Cortex of kidney (tissue), 1 donor: ENCODE results near the gene PPP1R7.

Experiments
- DNase-seq: peaks from one replicate; lab custom pipeline; 2025; lab: John Stamatoyannopoulos, UW

PPP1R7 gene

DNA sequence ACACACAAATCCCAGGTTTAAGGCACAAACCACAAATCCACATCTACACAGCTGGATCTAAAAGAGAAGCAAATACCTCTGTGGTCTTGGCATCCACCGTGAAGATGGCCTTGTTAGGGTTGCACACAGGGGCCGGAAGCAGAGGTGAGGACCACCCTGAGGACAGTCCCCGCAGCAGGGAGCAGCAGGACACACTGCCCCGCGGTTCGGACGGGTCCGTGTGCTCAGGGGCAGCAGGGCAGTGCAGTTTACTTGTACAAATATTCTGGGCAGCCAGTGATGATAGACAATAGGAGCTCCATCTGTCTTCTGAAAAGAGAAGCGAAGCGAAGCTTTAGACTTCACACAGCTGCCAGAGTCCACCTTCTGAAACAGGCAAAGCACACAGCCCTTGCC lies 9.8 kb upstream of the PPP1R7 start:
- DNase-seq = no peak

DNA sequence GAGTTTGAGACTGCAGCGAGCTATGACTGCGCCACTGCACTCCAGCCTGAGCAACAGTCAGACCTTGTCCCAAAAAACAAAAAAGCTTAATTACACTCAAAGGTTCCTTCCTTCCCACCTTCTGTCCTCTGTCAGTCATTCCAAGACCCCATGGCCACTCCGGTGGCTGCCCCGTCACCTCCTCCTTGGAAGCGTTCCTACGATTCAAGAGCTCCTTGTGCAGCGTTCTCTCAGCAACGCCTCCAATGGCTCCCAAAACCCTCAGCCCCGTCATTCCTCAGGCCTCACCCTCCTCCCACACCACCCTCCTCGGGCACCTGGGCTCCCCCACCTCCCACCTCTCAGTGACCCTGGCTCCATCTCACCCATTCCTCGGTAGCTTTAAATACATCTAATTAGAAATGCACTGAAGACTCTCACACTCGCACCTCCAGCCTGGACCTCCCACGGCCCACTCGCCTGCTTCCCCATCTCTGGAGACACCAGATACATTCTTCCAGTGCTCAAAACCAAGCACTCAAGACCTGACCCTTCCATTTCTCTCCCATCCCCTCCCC lies 9.0 kb upstream of the PPP1R7 start:
- no peak for DNase-seq

DNA sequence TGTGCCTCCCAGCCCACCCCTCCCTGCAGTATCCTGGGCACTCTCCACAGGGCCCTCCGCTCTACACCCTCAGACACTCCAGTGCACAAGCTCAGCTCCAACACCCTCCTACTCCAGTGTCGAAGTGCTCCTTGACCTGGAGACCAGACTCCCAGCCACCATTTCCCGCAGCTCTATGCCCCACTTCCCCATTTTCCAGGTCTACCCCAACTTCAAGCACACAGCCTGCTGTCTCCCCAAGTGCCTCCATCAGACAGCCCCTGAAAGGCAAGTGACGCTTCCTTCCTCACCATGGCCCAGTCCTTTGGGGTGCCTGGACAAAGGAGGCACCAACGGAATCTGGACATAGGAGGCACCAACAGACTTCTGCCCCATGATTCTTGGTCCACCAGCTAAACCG lies 8.2 kb upstream of the PPP1R7 start:
- no peak for DNase-seq

DNA sequence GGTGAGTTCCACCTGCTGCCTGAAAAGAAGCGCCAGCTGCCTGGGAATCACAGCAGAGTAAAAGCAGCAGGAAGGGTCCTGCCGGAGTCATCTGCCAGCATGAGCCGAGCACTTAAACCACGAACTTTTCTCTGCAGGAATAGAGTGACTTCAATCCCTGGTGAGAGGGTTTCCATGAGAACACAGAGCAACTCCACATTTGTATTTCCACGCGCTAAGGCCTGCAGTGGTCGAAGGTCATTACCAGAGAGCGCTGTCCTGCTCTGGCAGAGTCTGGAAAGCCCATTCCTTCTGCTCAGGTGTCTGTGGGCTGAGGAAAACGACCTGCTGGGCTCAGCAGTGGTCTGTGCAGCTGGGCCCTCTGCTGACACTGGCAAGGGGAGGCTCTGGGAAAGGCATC lies 7.7 kb upstream of the PPP1R7 start:
- DNase-seq = no peak

DNA sequence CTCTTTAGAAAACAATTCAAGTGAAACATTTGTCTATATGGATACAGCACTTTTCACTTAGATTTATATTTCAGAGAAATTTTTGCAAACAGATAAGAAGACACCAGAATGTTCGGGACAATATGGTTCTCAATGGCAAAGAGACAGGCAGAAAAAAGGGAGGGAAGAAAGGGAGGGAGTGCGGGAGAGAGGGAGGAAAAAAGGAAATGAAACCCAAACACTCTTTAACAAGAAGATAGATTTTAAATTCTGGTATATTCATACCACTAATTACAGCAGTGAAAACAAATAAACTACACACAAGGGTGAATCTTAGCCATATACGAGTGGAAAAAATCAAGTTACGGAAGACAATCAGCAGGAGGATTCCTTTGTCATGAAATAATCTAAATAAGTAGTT lies 4.0 kb upstream of the PPP1R7 start:
- DNase-seq = no peak

DNA sequence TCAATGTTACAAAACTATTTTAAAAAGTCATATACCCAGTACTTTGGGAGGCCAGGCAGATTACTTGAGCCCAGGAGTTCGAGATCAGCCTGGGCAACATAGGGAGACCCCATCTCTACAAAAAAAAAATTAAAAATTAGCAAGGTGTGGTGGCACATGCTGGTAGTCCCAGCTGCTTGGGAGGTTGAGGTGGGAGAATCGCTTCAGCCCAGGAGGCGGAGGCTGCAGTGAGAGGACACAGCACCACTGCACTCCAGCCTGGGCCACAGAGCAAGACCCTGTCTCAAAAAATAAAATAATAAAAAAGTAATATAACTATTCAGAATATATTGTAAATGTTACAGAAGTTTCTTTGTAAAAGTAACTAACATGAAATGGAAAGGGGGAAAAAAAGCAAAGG lies 2.9 kb upstream of the PPP1R7 start:
- DNase-seq = no peak

DNA sequence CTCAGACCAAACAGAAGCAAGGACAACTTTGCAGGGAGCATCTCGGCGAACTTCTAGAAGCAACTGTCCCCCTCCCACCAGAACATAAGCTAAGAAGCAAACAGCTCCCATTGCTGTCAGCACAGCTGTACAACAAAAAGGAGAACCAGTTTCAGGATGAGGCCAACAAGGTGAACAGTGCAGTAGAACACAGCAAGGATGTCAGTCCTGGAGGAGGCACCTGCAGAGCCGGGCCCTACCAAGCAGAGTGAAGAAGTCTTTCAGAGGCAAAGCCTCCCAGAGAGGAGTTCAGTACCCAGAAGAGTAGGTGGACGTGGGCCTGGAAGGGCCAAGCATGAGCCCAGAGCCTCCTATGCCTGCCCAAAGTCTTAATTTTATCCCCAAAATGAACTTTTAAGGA lies 2.0 kb upstream of the PPP1R7 start:
- no peak for DNase-seq

DNA sequence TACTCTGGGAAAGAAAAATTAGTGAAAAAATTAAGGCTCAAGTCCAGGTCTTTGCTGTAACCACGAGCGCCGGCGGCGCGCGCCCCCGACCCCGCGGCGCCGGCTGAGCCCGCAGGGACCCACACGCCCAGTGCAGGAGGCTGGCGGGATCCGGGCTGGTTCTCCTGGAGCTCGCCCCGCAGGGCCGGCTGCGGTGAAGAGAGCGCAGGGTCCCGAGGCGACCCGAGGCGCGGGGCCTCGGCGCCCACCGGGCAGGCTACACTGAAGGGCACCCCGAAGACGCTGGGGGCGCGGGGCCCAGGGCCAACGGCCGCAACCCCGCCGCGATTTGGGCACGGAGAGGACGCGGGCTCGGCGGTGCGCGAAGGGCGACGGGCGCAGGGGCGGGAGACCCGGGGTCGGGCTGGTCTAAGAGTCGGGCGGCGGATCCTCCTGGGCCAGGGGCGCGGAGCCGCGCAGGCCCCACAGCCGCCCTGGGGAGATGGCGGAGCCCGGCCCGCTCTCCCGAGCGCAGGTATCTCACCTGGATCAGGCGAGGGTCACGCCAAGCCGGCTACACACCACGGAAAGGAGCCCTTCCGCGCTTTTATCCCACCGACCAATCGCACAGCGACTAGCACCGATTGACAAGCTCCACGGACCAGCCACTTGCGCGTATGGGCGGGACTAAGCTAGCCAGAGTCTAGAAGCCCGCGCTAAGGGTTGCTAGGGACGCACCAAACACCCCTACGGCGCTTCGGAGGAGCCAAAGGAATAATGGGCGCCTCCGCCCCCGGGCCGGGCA lies 1.2 kb upstream of the PPP1R7 start, which contains the start of gene PASK:
TSS of gene PASK (minus strand) at position 582 of the 784 bp plus-strand sequence. CDS start 6,440 bp downstream, outside the sequence.
- no peak for DNase-seq

DNA sequence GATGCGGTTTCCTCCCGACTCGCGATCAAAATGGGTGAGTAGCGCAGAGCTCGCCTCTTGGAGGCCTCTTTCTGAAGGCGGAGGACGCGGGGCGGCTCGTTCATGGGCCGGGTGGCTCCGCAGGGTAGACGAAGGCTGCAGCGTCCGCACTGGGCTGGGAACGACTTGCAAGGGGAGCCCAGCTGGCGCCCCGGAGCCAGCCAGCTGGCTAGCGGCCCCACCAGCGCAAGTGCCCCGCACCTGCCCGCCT lies 667 bp upstream of the PPP1R7 start:
- peak; percentile 61 for DNase-seq

DNA sequence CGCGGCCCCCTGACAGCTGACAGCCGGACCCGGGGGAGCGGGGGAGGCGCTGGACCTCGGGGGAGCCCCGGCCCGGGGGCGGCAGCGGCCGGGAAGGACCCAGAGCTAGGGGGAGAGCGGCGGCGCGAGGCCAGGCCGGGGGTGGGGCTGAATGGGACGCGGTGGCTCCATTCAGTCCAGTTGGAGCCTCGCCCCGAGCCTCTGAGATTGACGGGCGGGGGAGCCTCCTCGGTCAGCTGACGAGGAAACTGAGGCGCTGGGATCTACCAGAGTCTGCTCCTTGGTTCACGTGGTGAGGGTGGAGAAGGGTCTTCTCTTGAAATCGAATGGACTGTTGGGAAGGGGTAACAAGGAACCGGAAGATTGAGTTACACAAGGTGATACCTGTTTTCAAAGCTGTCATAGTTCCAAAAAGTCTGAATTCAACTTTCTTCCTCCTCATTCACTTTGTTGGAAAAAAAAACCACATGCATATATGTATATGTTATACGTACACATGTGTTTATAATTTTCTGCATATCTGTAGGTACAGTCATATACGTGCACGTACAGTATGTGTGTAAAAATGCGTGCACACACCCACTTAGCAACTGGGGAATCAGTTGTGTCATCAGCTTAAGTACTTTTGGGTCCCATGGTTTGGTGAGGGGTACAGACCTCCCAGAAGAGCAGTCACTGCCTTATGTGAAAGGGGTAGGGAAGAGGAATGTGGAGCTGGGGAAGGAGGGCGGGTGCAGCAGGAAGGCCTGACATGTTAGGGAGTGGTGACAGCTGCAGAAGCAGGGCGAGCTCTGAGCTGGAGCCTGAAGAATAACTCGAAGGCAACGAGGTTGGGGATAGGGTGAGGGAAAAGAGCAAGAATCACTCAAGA lies 628 bp downstream of the PPP1R7 start:
- DNase-seq = no peak

DNA sequence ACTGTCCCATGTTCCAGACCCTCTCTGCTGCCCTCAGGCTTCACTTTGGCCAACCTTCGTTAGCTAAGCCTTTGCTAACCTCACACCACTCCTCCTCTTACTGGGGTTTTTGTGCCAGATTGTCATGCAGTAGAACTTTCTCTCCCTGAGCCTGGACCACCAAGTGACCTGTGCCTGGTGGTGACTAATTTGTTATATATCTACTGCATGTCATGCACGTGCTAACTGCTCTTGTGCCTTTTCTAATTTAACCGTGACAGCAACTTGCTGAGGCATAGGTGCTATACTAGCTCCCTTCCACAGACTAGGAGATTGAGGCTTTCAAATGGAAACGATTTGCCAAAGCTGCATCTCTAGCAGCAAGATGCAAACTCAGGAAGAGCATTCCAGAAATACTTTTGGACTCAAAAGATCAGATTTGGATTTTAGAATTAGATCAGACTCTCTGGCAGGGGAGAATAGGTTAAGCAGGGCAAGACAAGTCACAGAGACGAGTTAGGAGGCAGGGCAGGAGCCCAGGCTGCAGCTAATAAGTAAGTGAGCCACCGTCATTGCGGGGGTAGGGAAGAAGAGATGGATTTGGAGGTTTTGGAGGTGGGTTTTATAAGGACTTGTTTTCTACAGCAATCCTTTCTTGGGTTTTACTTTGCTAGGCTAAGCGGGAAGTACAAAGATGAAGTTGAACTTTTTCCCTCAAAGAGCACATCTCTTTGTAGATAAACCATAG lies 1.8 kb downstream of the PPP1R7 start:
- DNase-seq = no peak

DNA sequence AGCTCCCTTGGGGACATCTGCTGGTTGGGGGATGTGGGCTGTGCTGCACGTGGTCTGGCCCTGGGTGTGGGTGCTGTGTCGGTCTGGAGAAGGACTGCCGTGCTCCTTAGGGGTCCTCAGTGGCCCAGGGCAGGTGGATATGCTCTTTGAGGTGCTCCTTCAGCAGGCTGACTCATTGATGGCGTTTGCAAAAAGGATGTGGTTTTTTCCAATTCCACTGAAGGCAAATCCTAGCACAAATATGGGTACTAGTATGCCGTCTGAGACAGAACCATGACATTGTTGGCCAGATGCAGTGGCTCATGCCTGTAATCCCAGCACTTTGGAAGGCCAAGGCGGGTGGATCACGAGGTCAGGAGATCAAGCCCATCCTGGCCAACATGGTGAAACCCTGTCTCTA lies 3.3 kb downstream of the PPP1R7 start:
- DNase-seq = no peak

DNA sequence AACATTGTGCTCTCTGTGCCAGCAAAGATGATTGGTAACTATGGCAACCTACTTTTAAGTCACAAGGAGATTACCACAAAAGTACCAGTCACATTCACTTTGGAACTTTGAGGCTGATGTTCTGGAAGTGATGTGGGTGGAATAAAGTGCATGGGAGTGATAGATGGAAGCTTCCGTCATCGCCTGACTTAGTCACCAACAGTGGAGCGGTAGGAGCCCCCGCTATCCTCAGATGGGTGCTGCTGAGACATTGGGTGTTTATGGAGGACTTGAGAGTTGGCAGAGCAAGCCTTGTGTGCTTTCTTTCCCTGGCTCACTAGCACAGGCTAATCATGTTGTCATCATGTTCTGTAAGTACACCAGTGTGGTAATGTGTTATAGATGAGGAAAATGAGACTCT lies 4.6 kb downstream of the PPP1R7 start:
- DNase-seq = no peak

DNA sequence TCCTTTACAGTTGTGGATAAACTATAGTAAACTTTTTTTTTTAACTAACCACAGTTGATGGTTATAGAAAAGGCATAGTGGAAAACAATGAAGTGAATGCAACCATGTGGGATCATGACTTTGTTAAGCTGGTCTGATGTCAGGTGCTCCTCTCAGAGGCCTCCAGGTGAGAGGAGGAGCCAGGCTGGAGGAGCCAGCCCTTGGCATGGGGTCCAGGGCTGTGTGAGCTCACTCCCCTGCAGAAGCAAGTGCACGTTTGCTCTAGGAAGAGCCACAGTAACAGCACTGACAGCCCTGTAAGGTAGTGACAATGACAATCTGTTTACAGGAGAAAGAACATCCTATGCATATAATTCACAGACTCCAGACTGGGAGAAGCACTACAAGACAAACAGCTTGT lies 5.7 kb downstream of the PPP1R7 start:
- DNase-seq = no peak

DNA sequence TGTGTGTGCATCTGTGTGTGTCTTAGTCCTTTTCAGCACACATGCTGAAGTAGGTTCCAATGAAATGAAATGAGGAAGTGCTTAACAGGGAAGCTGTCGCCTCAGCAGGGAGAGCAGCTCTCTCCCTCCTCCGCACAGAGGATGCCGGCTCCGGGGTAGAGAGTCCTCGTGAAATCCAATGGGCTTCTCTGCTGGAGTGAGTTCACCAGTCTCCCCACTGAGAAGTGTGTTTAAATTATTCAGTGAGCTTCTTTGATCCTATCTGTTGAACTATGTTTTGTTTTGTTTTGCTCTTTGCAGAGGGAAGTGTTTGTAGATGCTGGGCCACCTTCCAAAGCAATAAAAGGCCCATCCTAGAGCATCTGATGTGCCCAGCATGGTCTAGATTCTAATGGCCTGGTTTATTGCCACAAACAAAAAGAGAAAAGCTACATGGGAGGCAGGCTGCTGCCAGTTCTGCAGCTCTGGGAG lies 6.7 kb downstream of the PPP1R7 start:
- no peak for DNase-seq

DNA sequence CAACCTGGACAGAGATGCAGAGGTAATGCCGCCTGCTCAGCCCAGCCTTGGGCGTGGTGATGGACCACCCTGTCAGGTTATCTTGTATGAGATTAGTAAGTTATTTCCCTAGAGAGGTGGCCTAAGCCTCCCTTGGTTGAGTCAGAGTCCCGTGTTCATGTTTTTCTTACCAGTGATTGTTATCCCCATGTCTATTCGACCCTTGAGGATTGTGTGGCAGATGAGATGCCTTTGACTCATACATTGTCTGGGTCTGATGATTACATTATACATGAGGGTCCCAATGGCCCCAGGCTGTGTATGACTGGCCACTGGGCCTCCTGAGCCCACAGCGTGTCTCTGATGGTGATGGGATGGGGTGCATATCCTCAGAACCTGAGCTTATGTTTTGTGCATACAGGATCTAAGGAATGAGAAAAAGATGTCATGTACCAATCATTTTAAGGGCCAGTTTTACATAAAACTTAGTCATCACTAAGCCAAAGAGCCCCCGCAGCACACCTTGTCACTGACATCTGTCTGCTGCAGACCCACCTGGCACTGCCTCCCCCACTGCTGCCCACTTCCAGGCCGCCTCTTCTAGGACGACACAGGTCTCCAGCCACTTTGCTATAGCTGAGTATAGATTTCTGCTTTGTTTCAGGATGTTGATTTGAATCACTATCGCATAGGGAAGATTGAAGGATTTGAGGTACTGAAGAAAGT lies 7.7 kb downstream of the PPP1R7 start:
- DNase-seq = no peak

DNA sequence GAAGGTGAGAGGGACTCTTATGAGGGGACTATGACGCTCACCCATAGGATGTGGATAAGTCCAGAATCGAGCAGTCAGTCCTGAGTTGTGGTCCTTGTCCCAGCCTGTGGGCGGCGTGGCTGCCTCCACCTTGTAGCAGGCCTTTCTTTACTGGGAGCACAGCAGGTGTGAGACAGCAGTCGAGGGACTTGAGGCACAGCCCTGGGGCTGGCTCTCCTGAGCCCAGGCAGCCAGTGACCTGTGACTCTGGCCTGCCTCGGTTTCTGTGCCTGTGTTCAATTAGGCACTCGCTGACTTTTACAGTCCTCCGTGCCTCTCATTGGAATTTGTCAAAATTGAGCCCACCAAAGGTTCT lies 8.3 kb downstream of the PPP1R7 start:
- DNase-seq = no peak

DNA sequence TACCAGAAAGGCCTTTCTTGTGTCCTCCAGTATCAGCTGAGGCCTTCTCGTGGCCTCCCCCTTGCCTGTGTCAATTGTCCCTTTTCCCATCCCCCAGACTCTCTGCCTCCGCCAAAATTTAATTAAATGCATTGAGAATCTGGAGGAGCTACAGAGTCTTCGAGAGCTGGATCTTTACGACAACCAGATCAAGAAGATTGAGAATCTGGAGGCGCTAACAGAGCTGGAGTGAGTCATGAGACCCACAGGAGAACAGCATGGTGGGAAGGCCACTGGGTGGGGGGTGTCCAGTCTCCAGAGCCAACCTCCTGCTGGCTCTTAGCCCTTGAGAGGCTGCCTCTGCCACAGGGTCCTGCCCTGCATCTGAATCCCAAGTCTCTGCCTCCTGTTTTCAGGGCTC lies 8.8 kb downstream of the PPP1R7 start:
- DNase-seq = no peak

DNA sequence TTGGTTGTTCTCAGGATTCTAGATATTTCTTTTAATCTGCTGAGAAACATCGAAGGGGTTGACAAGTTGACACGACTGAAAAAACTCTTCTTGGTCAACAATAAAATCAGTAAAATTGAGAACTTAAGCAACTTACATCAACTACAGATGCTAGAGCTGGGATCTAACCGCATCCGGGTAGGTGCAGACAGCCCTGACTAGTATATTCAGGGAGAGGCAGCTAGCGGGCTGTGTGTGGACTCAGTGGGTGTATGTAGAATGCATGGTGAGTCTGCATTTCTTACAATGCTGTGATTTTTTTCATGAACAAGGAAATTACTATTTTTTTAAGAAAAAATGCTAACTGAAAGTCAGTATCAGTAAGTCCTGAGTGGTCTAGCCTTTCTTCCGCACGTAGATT lies 10.1 kb downstream of the PPP1R7 start:
- no peak for DNase-seq

DNA sequence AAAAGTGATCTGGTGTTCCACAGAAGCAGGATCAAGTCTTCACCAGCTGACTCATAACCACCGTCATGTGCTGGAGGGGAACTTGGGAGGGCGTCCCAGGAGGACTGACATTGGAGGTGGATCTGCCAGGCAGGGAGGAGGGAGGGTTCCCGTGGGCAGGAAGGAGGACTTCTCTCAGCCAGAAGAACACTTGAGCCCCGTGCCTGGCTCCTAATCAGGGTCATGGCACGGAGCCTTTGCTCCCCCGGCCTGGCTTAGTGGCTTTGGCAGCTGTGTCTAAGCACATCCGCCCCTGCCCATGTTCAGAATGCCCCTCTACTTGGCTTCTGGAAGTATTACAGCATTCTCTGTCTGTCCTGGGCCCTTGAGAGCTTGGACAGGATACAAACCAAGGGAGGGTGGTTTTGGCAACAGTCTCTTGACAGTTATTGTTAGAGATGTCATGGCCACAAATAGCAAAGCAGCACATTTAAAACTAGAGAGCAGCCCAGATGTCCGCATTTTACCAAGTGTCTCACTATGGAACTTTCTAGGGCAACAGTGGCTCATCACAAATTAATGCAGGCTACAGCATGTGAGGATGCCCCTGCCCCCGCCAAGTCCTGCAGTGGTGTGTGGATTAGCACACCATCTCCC lies 11.5 kb downstream of the PPP1R7 start:
- no peak for DNase-seq

DNA sequence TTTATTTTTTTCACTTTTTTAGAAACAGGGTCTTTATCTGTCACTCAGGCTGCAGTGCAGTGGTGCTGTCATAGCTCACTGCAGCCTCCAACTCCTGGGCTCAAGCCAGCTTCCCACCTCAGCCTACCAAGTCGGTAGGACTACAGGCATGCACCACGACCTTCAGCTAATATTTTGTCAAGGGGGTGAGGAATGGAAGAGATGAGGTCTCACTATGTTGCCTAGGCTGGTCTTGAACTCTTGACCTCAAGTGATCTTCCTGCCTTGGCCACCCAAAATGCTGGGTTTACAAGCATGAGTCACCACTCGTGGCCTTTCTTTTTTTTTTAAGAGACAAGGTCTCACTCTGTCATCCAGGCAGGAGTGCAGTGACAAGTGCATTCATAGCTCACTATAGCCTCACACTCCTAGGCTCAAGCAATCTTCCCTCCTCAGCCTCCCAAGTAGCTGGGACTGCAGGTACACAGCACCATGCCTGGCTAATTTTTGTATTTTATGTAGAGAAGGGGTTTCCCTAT lies 13.4 kb downstream of the PPP1R7 start:
- DNase-seq = no peak
